PC-3 (cell line): ENCODE data around the gene MRPL45.

Source experiments
- EZH2 ChIP-seq: fragments of 300-600 bp; sonication (generic); IDR thresholded peaks from one replicate; pipeline ENCODE4 v1.6.1; 2017; ENCODE audit warnings: antibody characterized with exemption, mild to moderate bottlenecking, low read length; ENCODE audit not compliant: unreplicated experiment
- EZH2phosphoT487 ChIP-seq: fragments of 300-600 bp; sonication (generic); IDR thresholded peaks from 2 replicates; pipeline ENCODE4 v1.6.1; 2018; ENCODE audit warnings: mild to moderate bottlenecking, antibody characterized with exemption, low read length, borderline replicate concordance
- TF ChIP-seq, protein P1 (sequence below): fragments of 300-600 bp; sonication (generic); conservative IDR thresholded peaks from 2 replicates; pipeline ENCODE4 v1.5.1; 2017; ENCODE audit warnings: antibody characterized with exemption, low read depth, mild to moderate bottlenecking, low read length

DNA sequence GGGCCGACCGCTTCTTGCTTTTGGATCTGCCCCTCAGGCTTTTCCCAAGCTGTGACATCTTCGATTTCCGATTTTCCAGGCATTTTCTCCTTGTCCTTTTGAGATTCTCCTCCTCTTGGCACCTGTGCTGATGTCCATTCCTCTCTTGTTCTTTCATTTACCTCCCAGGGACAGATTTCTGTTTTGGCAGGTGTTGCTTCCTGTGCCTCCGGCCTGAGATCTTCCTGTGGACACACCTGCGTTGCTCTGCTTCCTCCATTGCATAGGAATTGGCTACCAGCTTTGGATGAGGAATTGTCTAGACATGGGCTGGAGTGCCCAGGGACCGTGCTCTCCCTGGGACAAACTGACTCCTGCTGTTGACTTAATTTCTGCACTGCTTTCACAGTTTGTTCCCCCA is 31.7 kb downstream of the MRPL45 start:
- TF ChIP-seq, protein P1, sequence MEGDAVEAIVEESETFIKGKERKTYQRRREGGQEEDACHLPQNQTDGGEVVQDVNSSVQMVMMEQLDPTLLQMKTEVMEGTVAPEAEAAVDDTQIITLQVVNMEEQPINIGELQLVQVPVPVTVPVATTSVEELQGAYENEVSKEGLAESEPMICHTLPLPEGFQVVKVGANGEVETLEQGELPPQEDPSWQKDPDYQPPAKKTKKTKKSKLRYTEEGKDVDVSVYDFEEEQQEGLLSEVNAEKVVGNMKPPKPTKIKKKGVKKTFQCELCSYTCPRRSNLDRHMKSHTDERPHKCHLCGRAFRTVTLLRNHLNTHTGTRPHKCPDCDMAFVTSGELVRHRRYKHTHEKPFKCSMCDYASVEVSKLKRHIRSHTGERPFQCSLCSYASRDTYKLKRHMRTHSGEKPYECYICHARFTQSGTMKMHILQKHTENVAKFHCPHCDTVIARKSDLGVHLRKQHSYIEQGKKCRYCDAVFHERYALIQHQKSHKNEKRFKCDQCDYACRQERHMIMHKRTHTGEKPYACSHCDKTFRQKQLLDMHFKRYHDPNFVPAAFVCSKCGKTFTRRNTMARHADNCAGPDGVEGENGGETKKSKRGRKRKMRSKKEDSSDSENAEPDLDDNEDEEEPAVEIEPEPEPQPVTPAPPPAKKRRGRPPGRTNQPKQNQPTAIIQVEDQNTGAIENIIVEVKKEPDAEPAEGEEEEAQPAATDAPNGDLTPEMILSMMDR, result no peak
- TF ChIP-seq EZH2 (no peak), EZH2phosphoT487 (no peak)
